ENCODE measurements around the gene PYCR2.
"Not testable (repeated sequence)": the region's sequence is repeated elsewhere in the genome, so short reads cannot be mapped to it uniquely, and the experiment has no call there.

Gene PYCR2

GRCh38 chr1:225950905-225951497 lies 27.0 kb upstream of the PYCR2 start:
- peaks cover 39 to 66% of the 10 kb centered on the region in 2 donors for H3K27me3 Mint-ChIP-seq
- ATAC-seq (replicated peaks) (no peak), DNase-seq (no peak)
- H3K27ac Mint-ChIP-seq, result peak overlapping the region in 1 of 2 donors; percentile 20
- no peaks in the 10 kb centered on the region for H3K36me3 Mint-ChIP-seq (ENCODE audit: insufficient read depth)
- no peaks in the 10 kb centered on the region for H3K9me3 Mint-ChIP-seq
- no peak overlapping the region for H3K4me3 Mint-ChIP-seq
- H3K4me1 Mint-ChIP-seq (ENCODE audit: low read depth in 2 of 2), result peaks cover 0 to 1% of the 10 kb centered on the region in 2 donors

GRCh38 chr1:225949041-225949440 lies 25.0 kb upstream of the PYCR2 start:
- Mint-ChIP-seq H3K9me3 (no peaks in the 10 kb centered on the region), H3K36me3 (ENCODE audit: insufficient read depth) (no peaks in the 10 kb centered on the region), H3K4me1 (ENCODE audit: low read depth in 2 of 2) (peaks cover 10 to 12% of the 10 kb centered on the region in 2 donors), H3K27me3 (peaks cover 31 to 57% of the 10 kb centered on the region in 2 donors), H3K27ac (no peak overlapping the region), H3K4me3 (no peak overlapping the region)
- no peak for DNase-seq
- ATAC-seq (replicated peaks), result no peak

- Mint-ChIP-seq H3K4me1 (ENCODE audit: low read depth in 2 of 2) (peaks cover 11 to 13% of the 10 kb centered on the region in 2 donors), H3K9me3 (no peaks in the 10 kb centered on the region)
Observed at GRCh38 chr1:225946803-225947202, 22.8 kb upstream of the PYCR2 start.

DNA sequence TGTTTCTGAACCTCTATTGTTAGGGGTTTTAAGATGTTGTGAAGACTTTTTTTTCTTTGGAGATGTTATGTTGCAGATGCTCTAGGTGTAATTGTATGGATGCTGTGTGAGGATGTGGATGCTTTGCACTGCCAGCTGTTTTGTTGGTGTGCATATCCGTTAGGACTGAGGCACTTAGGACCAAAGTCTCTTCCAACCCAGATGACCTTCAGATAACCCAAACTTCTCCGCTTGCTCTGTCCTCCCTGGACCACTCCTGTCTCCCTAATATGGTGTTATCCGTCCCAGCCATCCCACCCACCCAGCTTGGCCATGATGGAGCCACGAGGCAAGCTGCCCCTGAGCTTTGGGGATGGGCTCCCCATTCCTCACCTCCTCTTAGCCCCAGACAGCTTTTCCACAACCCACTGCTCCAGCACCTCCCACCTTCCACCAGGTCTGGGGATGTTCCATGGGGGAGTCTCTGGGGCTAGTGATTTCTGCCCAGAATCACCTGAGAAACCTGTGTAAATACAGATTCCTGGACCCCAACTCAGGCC lies 22.1 kb upstream of the PYCR2 start:
- Mint-ChIP-seq H3K4me3 (no peak overlapping the region), H3K4me1 (ENCODE audit: low read depth in 2 of 2) (peaks cover 11 to 13% of the 10 kb centered on the region in 2 donors), H3K27ac (no peak overlapping the region), H3K27me3 (peaks cover 23 to 33% of the 10 kb centered on the region in 2 donors), H3K36me3 (ENCODE audit: insufficient read depth) (no peaks in the 10 kb centered on the region), H3K9me3 (no peaks in the 10 kb centered on the region)
- ATAC-seq (replicated peaks), result no peak
- DNase-seq, result no peak

More at GRCh38 chr1:225946803-225947202, 22.8 kb upstream of the PYCR2 start:
- peaks cover 26 to 40% of the 10 kb centered on the region in 2 donors for H3K27me3 Mint-ChIP-seq
- DNase-seq (no peak), ATAC-seq (replicated peaks) (no peak)
- H3K4me3 Mint-ChIP-seq, result no peak overlapping the region
- no peaks in the 10 kb centered on the region for H3K36me3 Mint-ChIP-seq (ENCODE audit: insufficient read depth)
- H3K27ac Mint-ChIP-seq, result no peak overlapping the region

DNA sequence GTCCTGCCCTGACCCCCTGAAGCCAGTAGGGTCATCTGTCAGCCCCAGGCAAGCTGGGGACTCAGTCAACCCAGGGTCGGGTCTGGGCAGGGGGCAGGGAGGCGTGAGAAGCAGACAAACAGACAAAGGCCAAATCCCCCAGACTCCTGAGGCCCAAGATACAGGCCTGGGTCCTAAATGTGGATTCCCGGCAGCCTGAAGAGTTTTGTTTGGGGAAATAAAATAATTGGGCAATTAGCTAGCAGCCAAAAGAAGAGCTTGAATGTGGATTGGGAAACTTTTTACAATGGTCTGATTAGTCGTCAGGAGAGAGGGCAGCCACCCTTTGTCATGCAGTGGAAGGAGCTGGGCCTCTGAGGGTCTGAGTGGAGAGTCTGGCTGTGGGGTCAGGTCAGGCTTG lies 21.5 kb upstream of the PYCR2 start:
- peaks cover 9 to 13% of the 10 kb centered on the region in 2 donors for H3K4me1 Mint-ChIP-seq (ENCODE audit: low read depth in 2 of 2)
- no peak for DNase-seq
- H3K36me3 Mint-ChIP-seq (ENCODE audit: insufficient read depth), result no peaks in the 10 kb centered on the region
- ATAC-seq (replicated peaks), result no peak
- H3K27me3 Mint-ChIP-seq, result peaks cover 18 to 30% of the 10 kb centered on the region in 2 donors
- no peak overlapping the region for H3K4me3 Mint-ChIP-seq
- H3K27ac Mint-ChIP-seq, result no peak overlapping the region
- no peaks in the 10 kb centered on the region for H3K9me3 Mint-ChIP-seq

DNA sequence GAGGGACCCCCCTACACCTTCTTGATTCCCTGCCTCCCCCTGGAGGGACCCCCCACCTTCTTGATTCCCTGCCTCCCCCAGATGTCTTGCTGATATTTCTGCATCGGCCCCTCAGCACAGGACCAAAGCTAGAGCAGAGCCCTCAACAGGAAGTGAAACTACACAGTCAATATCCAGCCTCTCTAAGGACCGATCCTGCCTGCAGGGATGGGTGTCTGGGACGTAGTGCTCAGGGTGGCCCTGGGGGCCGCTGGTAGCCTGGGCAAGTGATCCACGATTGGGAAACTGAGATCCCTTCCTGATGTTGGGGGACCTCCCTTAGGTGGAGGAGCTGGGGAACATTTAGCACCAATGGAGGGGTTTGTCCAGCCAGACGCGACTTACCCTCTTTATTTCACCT lies 20.9 kb upstream of the PYCR2 start:
- H3K4me1 Mint-ChIP-seq (ENCODE audit: low read depth in 2 of 2), result peaks cover 9 to 13% of the 10 kb centered on the region in 2 donors
- H3K4me3 Mint-ChIP-seq, result peak overlapping the region in 1 of 2 donors; percentile 47
- peaks cover 11 to 30% of the 10 kb centered on the region in 2 donors for H3K27me3 Mint-ChIP-seq
- no peak for DNase-seq
- peak; percentile 54 for ATAC-seq (replicated peaks)
- peak overlapping the region; percentile 32 to 85 for H3K27ac Mint-ChIP-seq
- no peaks in the 10 kb centered on the region for H3K9me3 Mint-ChIP-seq
- H3K36me3 Mint-ChIP-seq (ENCODE audit: insufficient read depth), result no peaks in the 10 kb centered on the region

- Mint-ChIP-seq H3K36me3 (ENCODE audit: insufficient read depth) (no peaks in the 10 kb centered on the region), H3K27ac (peak overlapping the region; percentile 32 to 85), H3K4me3 (no peak overlapping the region), H3K4me1 (ENCODE audit: low read depth in 2 of 2) (peaks cover 9 to 13% of the 10 kb centered on the region in 2 donors), H3K27me3 (peaks cover 9 to 26% of the 10 kb centered on the region in 2 donors), H3K9me3 (no peaks in the 10 kb centered on the region)
- ATAC-seq (replicated peaks), result no peak
- DNase-seq, result no peak
Observed at GRCh38 chr1:225944387-225944786, 20.3 kb upstream of the PYCR2 start.

- peaks cover 9 to 13% of the 10 kb centered on the region in 2 donors for H3K4me1 Mint-ChIP-seq (ENCODE audit: low read depth in 2 of 2)
- ATAC-seq (replicated peaks) (no peak), DNase-seq (no peak)
- H3K9me3 Mint-ChIP-seq, result no peaks in the 10 kb centered on the region
- H3K27ac Mint-ChIP-seq, result no peak overlapping the region
- H3K36me3 Mint-ChIP-seq (ENCODE audit: insufficient read depth), result no peaks in the 10 kb centered on the region
- no peak overlapping the region for H3K4me3 Mint-ChIP-seq
- peaks cover 1 to 18% of the 10 kb centered on the region in 2 donors for H3K27me3 Mint-ChIP-seq
Observed at GRCh38 chr1:225943582-225943981, 19.5 kb upstream of the PYCR2 start.

DNA sequence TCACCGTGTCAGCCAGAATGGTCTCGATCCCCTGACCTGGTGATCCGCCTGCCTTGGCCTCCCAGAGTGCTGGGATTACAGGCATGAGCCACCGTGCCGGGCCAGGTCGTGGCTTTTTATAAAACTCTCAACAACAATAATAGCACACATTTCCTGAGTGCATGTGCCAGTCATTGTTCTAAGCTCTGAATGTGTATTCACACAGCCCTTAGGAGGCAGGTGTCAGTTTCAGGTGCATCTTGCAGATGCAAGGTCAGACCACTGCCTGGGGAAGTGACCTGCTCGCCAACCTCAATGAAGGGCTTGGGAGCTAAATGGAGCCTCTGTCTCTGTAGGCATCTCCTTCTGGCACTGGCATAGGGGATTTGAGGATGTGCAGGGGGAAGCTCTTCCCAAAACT lies 18.5 kb upstream of the PYCR2 start:
- no peaks in the 10 kb centered on the region for H3K9me3 Mint-ChIP-seq
- no peak overlapping the region for H3K4me3 Mint-ChIP-seq
- ATAC-seq (replicated peaks) (no peak), DNase-seq (no peak)
- peaks cover 0 to 15% of the 10 kb centered on the region in 2 donors for H3K27me3 Mint-ChIP-seq
- H3K27ac Mint-ChIP-seq, result no peak overlapping the region
- H3K4me1 Mint-ChIP-seq (ENCODE audit: low read depth in 2 of 2), result peaks cover 13% of the 10 kb centered on the region in 2 donors
- H3K36me3 Mint-ChIP-seq (ENCODE audit: insufficient read depth), result peaks cover 6% of the 10 kb centered on the region

GRCh38 chr1:225941942-225942222 lies 17.8 kb upstream of the PYCR2 start:
- DNase-seq (no peak), ATAC-seq (replicated peaks) (no peak)
- peaks cover 13% of the 10 kb centered on the region in 2 donors for H3K4me1 Mint-ChIP-seq (ENCODE audit: low read depth in 2 of 2)
- H3K27me3 Mint-ChIP-seq, result peaks cover 0 to 8% of the 10 kb centered on the region in 2 donors
- no peak overlapping the region for H3K4me3 Mint-ChIP-seq
- H3K27ac Mint-ChIP-seq, result no peak overlapping the region
- H3K36me3 Mint-ChIP-seq (ENCODE audit: insufficient read depth), result peaks cover 6% of the 10 kb centered on the region
- H3K9me3 Mint-ChIP-seq, result no peaks in the 10 kb centered on the region

DNA sequence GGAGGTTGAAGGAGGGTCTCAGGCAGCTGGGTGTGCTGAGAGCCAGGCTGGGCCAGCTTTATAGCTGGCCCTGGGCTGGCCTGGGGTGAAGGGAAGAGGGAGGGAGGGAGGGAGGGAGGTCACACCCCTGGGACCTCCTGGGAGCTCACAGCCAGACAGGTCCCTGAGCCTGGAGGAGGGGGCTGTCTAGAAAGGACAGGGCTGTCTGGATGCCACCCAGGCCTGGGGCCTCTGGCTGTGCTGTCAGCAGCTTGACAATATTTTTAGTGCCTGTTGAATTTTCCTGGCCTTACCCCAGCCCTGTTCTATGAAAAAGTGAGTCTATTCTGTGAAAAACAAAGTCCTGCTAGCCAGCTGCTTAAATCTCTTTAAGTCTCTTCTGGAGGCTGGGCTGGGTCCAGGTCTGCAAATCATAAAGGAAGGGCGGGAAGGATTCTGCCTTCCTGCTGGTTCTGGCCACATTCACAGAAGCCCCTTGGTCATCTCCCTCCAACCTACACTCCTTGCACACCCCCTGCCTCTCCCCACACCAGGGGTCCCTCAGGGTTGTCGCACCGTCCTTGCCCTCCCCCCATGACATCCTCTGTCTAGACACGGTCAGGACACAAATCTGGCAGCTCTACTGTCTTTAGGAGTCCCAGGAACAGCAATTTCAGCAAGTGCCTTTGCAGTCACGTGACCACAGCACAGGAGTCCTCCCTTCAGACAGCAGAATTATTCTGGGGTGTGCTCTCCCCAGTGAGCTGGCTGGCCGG lies 17.3 kb upstream of the PYCR2 start, which contains the start of gene LEFTY2:
Gene LEFTY2 (minus strand): TSS at position 34 of the 755 bp plus-strand sequence. CDS start 80 bp downstream, outside the sequence.
- H3K9me3 Mint-ChIP-seq, result no peaks in the 10 kb centered on the region
- no peak within 1 kb of the TSS for H3K4me3 Mint-ChIP-seq
- H3K4me1 Mint-ChIP-seq (ENCODE audit: low read depth in 2 of 2), result peaks cover 13% of the 10 kb centered on the region in 2 donors
- H3K27ac Mint-ChIP-seq, result no peak within 1 kb of the TSS
- ATAC-seq (replicated peaks) (no peak), DNase-seq (no peak)
- peaks cover 0 to 8% of the 10 kb centered on the region in 2 donors for H3K27me3 Mint-ChIP-seq
- H3K36me3 Mint-ChIP-seq (ENCODE audit: insufficient read depth), result peaks cover 6% of the 10 kb centered on the region

DNA sequence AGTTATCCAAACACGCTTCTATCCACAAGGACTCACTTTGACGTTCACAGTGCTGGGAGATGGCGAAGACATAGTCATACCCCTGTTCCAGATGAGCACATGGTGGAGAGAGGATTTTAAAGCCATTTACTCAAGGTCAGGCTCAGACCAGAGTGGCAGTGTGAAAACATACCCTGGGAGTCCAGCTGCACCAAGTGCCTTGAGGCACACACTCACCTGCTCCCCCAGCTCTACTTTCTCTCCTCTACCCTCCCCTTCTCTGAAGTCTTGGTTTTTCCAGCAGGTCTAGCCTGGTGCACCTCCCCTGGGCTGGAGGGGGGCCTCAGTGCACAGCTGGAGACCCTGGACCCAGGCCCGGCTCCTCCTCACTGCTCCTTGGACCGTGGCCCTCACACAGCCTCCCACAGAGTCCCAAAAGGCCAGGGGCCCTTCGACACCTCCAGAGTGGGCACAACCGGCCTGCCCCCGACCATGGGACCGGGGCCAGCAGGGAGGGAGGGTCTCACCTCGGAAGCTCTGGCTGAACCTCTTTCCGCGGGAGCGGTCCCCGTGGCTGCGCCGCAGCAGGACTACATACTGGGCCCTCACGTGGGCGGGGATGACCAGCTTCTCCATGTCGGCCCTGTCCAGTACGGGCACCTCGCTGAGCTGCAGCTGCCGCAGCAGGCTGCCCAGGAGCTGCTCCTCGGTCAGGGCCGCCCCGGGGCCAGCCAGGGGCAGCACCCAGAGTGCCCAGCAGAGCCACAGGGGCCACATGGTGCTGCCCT lies 16.5 kb upstream of the PYCR2 start:
- ATAC-seq (replicated peaks), result no peak
- Mint-ChIP-seq H3K4me1 (ENCODE audit: low read depth in 2 of 2) (peaks cover 13% of the 10 kb centered on the region in 2 donors), H3K4me3 (no peak overlapping the region), H3K9me3 (no peaks in the 10 kb centered on the region), H3K27me3 (peaks cover 0 to 8% of the 10 kb centered on the region in 2 donors), H3K36me3 (ENCODE audit: insufficient read depth) (peaks cover 6% of the 10 kb centered on the region), H3K27ac (no peak overlapping the region)
- DNase-seq, result no peak

DNA sequence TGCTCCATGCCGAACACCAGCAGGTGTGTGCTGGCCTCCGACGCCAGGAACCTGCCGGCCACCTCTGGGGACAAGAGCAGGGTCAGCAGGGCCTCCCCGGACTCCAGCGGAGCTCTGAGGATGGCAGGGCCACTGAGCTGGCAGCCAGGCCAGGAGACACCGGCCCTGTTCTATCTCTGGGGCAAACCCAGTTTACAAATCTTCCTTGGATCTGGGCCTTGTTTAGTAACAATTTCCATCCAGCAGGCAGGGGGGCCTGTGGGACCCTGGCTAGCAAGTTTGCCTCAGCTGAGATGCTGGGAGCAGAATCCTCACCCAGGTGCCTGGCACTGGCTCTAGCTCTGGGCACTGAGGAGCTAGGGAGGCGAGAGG lies 15.9 kb upstream of the PYCR2 start:
- H3K27ac Mint-ChIP-seq; H3K4me3 Mint-ChIP-seq; ATAC-seq (replicated peaks): not testable (repeated sequence)

More for the DNA sequence above, 15.9 kb upstream of the PYCR2 start:
- not testable (repeated sequence) for H3K4me1 Mint-ChIP-seq (ENCODE audit: low read depth in 2 of 2); H3K9me3 Mint-ChIP-seq; DNase-seq; H3K27me3 Mint-ChIP-seq; H3K36me3 Mint-ChIP-seq (ENCODE audit: insufficient read depth)
